Astrocyte of the spinal cord (primary cell): ENCODE measurements around the gene ACAP3.

Experiments used
- DNase-seq: peaks from one replicate; pipeline ENCODE4 v3.0.0; 2011; ENCODE audit warnings: low read depth, low spot score
- H3K4me3 ChIP-seq: 2 replicates; pipeline ENCODE4 v1.5.1; 2011; ENCODE audit warnings: low read depth, mild to moderate bottlenecking, low read length, moderate library complexity
- CTCF ChIP-seq: IDR thresholded peaks from 2 replicates; pipeline ENCODE4 v1.5.1; 2012; ENCODE audit warnings: low read depth, mild to moderate bottlenecking, low read length, inconsistent platforms
- in situ Hi-C: cut with HindIII; loops from 2 replicates; pipeline ENCODE4 v1.10.0; 2017; ENCODE audit warnings: low sequenced_read_pairs

ACAP3 gene

GRCh38 chr1:1244192-1244811 lies 63.4 kb downstream of the ACAP3 start:
- H3K4me3 ChIP-seq = no peak overlapping the region
- in situ Hi-C loops = no loop called here
- TF ChIP-seq CTCF = no peak
- no peak for DNase-seq

- H3K4me3 ChIP-seq = no peak overlapping the region
- in situ Hi-C loops = no loop called here
- no peak for DNase-seq
- no peak for TF ChIP-seq CTCF
These were observed 63.9 kb downstream of the ACAP3 start for GRCh38 chr1:1243807-1244191.

- in situ Hi-C loops = no loop called here
- TF ChIP-seq CTCF = no peak
- no peak overlapping the region for H3K4me3 ChIP-seq
- DNase-seq = no peak
These were observed 64.5 kb downstream of the ACAP3 start for GRCh38 chr1:1243266-1243660.

GRCh38 chr1:1242461-1243265 lies 65.1 kb downstream of the ACAP3 start:
- in situ Hi-C loops = no loop called here
- no peak for DNase-seq
- H3K4me3 ChIP-seq = no peak overlapping the region
- TF ChIP-seq CTCF = no peak
